ENCODE data around the gene ASPSCR1. TPM values are rescaled to one million over a fixed set of nuclear protein-coding genes. Genes with fewer than 3 reads are reported as not detected.

ASPSCR1 gene
- total RNA-seq, 1 experiment from 2014 or later: 51.0 TPM

DNA sequence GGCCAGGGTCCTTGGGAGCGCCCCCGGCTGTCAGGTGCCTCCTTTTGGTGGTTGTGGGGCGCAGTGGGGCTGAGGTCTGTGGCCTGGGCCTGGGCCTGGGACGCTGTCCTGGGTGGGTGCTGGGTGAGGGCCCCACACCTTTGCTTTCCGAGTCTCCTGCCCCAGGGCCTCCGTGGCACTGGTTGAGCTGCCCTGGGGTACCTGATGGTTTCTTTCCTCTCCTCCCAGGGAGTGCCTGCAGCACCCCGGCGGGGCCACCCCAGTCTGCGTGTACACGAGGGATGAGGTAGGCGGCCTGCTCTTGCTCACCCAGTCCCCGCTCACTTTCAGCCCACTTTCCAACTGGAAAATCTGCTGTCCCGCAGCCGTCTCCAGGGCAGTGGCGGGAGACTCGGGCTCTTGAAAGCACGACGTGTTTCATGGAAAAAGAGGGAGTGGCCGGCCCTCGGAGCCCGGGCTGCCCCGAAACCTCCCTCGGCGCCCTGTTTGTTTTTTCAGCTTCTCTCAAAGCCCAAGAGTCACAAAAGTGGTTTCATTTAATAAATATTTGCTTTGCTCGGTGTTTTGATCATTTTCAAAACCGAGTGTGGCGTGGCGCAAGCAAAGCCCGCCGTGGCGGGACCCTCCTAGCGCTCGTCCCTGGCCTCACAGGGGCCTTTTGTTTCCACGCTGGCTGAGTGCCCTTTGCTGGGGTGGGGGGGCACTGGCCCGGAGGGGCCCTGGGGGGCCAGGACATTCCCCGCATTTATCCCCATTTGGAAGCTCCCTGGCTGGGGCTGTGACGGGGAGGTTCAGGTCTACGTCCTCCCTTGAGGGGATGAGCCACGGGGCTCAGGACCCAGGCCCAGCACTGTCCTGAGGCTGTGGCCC, 17.4 kb downstream of the ASPSCR1 start:
- Histone ChIP-seq H3K36me3 (ENCODE audit: control insufficient read depth in 1 of 2, insufficient read depth in 2 of 2, low read length in 2 of 2) (no peaks in the 10 kb centered on the region; a peak in 1 of 4 replicates), H3K4me3 (replicated peaks in 1 of 2; ENCODE audit: low read depth in 1 of 2, low read length in 2 of 2) (no peak overlapping the region), H2AFZ (ENCODE audit: low read depth, low read length, poor library complexity, severe bottlenecking) (no peak overlapping the region), H3K27me3 (ENCODE audit: insufficient read depth, low read length) (no peaks in the 10 kb centered on the region), H3K4me1 (ENCODE audit: control insufficient read depth in 1 of 2, insufficient read depth in 2 of 2, low read length in 2 of 2) (peaks cover 11 to 13% of the 10 kb centered on the region in 2 experiments; a peak in 3 of 4 replicates), H3K4me2 (ENCODE audit: low read length) (no peak overlapping the region), H3K79me2 (ENCODE audit: insufficient read depth, low read length) (no peaks in the 10 kb centered on the region), H4K20me1 (ENCODE audit: insufficient read depth) (no peaks in the 10 kb centered on the region), H3K9me2 (ENCODE audit: insufficient read depth) (no peaks in the 10 kb centered on the region), H3K9ac (ENCODE audit: low read length) (no peak overlapping the region), H3K9me3 (ENCODE audit: control insufficient read depth in 1 of 2, insufficient read depth in 1 of 2, low read depth in 1 of 2, low read length in 2 of 2) (no peaks in the 10 kb centered on the region), H3K27ac (ENCODE audit: low read depth, low read length) (no peak overlapping the region)
- intact Hi-C loops (cut with micrococcal nuclease): no loop called here
- POLR2A ChIA-PET: no interaction called here
- DNase-seq (ENCODE audit: low read depth, low spot score) (no peak), ATAC-seq (no peak)
- BruUV-seq (replicated peaks): no TSS peak
- CTCF ChIA-PET: no interaction called here
- RAD21 ChIA-PET (ENCODE audit: low non-redundant PET in 1 of 2, low total read pairs in 2 of 2, uncharacterized antibody in 2 of 2, unreplicated experiment in 2 of 2): no interaction called here
- TF ChIP-seq SIN3A (IDR thresholded peaks at IDR 0.05; ENCODE audit: low read depth) (no peak), SRF (IDR thresholded peaks at IDR 0.05; ENCODE audit: low read depth) (no peak), POLR2A (IDR thresholded peaks at IDR 0.05; ENCODE audit: borderline replicate concordance, extremely low read depth, insufficient read depth, insufficient read length) (no peak), EZH2 (IDR thresholded peaks at IDR 0.05) (no peak), RAD21 (IDR thresholded peaks at IDR 0.05; ENCODE audit: low read depth) (no peak), ELF1 (IDR thresholded peaks at IDR 0.05; ENCODE audit: borderline replicate concordance, low read depth) (no peak), CEBPB (IDR thresholded peaks at IDR 0.05; ENCODE audit: low read depth) (no peak), ZNF274 (IDR thresholded peaks at IDR 0.05; ENCODE audit: low read depth, low read length) (no peak), CBX3 (IDR thresholded peaks at IDR 0.05; ENCODE audit: low read depth) (no peak), JUND (IDR thresholded peaks at IDR 0.05) (no peak), EZH2phosphoT487 (IDR thresholded peaks at IDR 0.05; ENCODE audit: borderline replicate concordance) (no peak), ZFX (IDR thresholded peaks at IDR 0.05) (no peak), TCF7L2 (IDR thresholded peaks at IDR 0.05; ENCODE audit: borderline replicate concordance, extremely low read depth, insufficient read depth, insufficient read length) (no peak), YY1 (IDR thresholded peaks at IDR 0.05; ENCODE audit: extremely low read depth, insufficient replicate concordance, low read depth, low read length) (no peak)
- TF ChIP-seq, protein P1, sequence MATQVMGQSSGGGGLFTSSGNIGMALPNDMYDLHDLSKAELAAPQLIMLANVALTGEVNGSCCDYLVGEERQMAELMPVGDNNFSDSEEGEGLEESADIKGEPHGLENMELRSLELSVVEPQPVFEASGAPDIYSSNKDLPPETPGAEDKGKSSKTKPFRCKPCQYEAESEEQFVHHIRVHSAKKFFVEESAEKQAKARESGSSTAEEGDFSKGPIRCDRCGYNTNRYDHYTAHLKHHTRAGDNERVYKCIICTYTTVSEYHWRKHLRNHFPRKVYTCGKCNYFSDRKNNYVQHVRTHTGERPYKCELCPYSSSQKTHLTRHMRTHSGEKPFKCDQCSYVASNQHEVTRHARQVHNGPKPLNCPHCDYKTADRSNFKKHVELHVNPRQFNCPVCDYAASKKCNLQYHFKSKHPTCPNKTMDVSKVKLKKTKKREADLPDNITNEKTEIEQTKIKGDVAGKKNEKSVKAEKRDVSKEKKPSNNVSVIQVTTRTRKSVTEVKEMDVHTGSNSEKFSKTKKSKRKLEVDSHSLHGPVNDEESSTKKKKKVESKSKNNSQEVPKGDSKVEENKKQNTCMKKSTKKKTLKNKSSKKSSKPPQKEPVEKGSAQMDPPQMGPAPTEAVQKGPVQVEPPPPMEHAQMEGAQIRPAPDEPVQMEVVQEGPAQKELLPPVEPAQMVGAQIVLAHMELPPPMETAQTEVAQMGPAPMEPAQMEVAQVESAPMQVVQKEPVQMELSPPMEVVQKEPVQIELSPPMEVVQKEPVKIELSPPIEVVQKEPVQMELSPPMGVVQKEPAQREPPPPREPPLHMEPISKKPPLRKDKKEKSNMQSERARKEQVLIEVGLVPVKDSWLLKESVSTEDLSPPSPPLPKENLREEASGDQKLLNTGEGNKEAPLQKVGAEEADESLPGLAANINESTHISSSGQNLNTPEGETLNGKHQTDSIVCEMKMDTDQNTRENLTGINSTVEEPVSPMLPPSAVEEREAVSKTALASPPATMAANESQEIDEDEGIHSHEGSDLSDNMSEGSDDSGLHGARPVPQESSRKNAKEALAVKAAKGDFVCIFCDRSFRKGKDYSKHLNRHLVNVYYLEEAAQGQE (IDR thresholded peaks at IDR 0.05; ENCODE audit: low read depth): no peak

Measured in HCT116 (cell line).